Measurements from ENCODE around the gene ST14. TPM values are rescaled to one million over a fixed set of nuclear protein-coding genes. Genes with fewer than 3 reads are reported as not detected.
"Not testable (repeated sequence)": the region's sequence is repeated elsewhere in the genome, so short reads cannot be mapped to it uniquely, and the experiment has no call there.

ST14 gene
- total RNA-seq, 2 donors from 2014 or later: 537 to 604 TPM

DNA sequence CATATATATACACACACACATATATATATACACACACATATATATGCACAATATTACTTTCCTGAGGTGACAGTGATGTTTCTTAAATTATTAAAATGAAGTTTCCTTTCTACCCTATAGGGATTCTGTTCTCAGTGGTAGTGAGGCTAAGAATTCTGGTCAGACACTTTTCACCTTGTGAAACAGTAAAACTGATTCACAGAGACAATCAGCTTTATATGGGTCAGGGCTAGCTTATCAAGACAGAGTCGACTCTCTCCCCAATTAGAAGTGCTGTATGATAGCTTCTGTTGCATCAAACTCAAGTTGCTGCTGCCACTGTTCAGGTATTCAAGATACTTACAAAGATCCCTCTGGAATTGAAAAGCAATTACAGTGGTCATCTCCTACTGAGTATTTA is 86.7 kb downstream of the ST14 start:
- H3K9ac ChIP-seq (ENCODE audit: low read depth in 2 of 2, low read length in 2 of 2): no peak overlapping the region
- H3K4me1 ChIP-seq: no peaks in the 10 kb centered on the region
- no peaks in the 10 kb centered on the region for H3K27me3 ChIP-seq
- TF ChIP-seq, protein P1, sequence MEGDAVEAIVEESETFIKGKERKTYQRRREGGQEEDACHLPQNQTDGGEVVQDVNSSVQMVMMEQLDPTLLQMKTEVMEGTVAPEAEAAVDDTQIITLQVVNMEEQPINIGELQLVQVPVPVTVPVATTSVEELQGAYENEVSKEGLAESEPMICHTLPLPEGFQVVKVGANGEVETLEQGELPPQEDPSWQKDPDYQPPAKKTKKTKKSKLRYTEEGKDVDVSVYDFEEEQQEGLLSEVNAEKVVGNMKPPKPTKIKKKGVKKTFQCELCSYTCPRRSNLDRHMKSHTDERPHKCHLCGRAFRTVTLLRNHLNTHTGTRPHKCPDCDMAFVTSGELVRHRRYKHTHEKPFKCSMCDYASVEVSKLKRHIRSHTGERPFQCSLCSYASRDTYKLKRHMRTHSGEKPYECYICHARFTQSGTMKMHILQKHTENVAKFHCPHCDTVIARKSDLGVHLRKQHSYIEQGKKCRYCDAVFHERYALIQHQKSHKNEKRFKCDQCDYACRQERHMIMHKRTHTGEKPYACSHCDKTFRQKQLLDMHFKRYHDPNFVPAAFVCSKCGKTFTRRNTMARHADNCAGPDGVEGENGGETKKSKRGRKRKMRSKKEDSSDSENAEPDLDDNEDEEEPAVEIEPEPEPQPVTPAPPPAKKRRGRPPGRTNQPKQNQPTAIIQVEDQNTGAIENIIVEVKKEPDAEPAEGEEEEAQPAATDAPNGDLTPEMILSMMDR (IDR thresholded peaks at IDR 0.05): no peak
- intact Hi-C loops (cut with DNase I): no loop called here
- no peak overlapping the region for H3K27ac ChIP-seq
- DNase-seq: no peak
- H3K9me3 ChIP-seq: no peaks in the 10 kb centered on the region
- H3K36me3 ChIP-seq: no peaks in the 10 kb centered on the region
- H3K4me3 ChIP-seq: no peak overlapping the region

DNA sequence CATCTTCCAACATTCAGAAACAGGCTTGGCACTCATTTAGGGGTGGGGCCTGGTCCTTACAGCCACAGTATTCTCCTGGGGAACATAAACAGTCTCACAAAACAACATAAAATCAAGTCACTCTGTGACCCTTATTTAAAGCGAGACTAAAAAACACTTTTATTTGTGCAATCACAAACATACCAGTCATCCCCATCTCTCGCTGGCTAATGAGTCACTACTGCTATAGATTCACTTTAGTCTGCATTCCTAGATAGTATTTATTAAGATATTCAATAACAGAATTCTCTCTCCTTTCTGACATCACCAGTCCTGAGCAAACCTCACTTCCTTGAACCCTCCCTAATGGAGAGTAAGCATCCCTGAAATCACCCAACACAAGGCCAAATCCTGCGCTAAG is 87.2 kb downstream of the ST14 start:
- no peak for DNase-seq
- intact Hi-C loops (cut with DNase I): no loop called here
- no peaks in the 10 kb centered on the region for H3K4me1 ChIP-seq
- no peak overlapping the region for H3K9ac ChIP-seq (ENCODE audit: low read depth in 2 of 2, low read length in 2 of 2)
- no peaks in the 10 kb centered on the region for H3K27me3 ChIP-seq
- no peak overlapping the region for H3K27ac ChIP-seq
- no peaks in the 10 kb centered on the region for H3K9me3 ChIP-seq
- TF ChIP-seq, protein P1 (IDR thresholded peaks at IDR 0.05): no peak
- no peak overlapping the region for H3K4me3 ChIP-seq
- no peaks in the 10 kb centered on the region for H3K36me3 ChIP-seq

DNA sequence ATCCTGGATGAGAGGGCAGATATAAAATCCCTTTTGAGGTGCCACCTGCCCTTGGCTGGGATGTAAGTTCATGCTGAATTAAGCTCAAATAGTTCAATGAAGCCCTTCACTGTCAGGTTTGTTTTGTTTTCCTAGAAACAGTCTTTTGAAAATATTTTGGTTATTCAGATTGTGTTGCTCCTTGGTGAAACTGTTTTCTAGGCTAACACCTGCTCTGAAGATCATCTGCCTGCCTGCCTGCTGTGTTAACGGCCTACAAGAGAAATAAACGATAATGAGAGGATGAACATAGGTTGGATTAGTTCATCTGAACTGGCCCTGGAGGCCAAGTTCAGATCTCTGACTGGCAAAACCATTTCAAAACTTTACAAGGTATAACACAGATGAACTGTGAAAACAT is 87.7 kb downstream of the ST14 start:
- Histone ChIP-seq H3K9me3 (no peaks in the 10 kb centered on the region), H3K4me3 (no peak overlapping the region), H3K9ac (ENCODE audit: low read depth in 2 of 2, low read length in 2 of 2) (no peak overlapping the region), H3K27me3 (no peaks in the 10 kb centered on the region), H3K27ac (no peak overlapping the region), H3K4me1 (no peaks in the 10 kb centered on the region), H3K36me3 (no peaks in the 10 kb centered on the region)
- no peak for DNase-seq
- intact Hi-C loops (cut with DNase I): no loop called here
- TF ChIP-seq, protein P1 (IDR thresholded peaks at IDR 0.05): no peak

DNA sequence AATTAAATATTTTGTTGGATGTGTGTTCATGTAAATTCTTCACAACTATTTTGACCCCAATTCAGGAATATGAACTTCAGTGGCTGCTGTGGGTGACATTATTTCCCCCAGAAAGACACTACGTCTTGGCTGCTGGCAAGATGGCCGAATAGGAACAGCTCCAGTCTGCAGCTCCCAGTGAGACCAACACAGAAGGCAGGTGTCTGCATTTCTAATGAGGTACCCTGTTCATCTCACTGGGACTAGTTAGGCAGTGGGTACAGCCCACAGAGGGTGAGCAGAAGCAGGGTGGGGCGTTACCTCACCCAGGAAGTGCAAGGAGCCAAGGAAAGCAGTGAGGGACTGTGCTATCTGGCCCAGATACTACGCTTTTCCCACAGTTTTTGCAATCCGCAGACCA is 89.8 kb downstream of the ST14 start:
- H3K4me1 ChIP-seq: no peaks in the 10 kb centered on the region
- intact Hi-C loops (cut with DNase I): no loop called here
- TF ChIP-seq, protein P1 (IDR thresholded peaks at IDR 0.05): no peak

DNA sequence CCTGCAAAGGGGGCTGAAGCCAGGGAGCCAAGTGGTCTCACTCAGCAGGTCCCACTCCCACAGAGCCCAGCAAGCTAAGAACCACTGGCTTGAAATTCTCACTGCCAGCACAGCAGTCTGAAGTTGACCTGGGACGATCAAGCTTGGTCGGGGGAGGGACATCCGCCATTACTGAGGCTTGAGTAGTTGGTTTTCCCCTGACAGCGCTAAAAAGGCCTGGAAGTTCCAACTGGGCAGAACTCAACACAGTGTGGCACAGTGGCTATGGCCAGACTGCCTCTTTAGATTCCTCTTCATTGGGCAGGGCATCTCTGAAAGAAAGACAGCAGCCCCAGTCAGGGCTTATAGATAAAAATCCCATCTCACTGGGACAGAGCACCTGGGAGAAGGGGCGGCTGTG is 90.3 kb downstream of the ST14 start:
- H3K27ac ChIP-seq; H3K9me3 ChIP-seq; intact Hi-C loops (cut with DNase I); H3K27me3 ChIP-seq; H3K4me3 ChIP-seq; H3K4me1 ChIP-seq; DNase-seq; H3K36me3 ChIP-seq; H3K9ac ChIP-seq (ENCODE audit: low read depth in 2 of 2, low read length in 2 of 2): not testable (repeated sequence)

More for the DNA sequence above, 89.8 kb downstream of the ST14 start:
- Histone ChIP-seq H3K9me3 (no peaks in the 10 kb centered on the region), H3K4me3 (no peak overlapping the region), H3K36me3 (no peaks in the 10 kb centered on the region), H3K27ac (no peak overlapping the region), H3K27me3 (no peaks in the 10 kb centered on the region), H3K9ac (ENCODE audit: low read depth in 2 of 2, low read length in 2 of 2) (no peak overlapping the region)
- DNase-seq: no peak

DNA sequence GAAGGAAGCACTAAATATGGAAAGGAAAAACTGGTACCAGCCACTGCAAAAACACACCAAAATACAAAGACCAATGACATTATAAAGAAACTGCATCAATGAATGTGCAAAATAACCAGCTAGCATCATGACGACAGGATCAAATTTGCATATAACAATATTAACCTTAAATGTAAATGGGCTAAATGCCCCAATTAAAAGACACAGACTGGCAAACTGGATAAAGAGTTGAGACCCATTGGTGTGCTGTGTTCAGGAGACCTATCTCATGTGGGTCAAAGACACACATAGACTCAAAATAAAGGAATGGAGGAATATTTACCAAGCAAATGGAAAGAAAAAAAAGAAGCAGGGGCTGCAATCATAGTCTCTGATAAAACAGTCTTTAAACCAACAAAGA is 92.2 kb downstream of the ST14 start:
- H3K4me3 ChIP-seq; H3K9ac ChIP-seq (ENCODE audit: low read depth in 2 of 2, low read length in 2 of 2); H3K9me3 ChIP-seq; intact Hi-C loops (cut with DNase I); H3K36me3 ChIP-seq; H3K27me3 ChIP-seq; H3K4me1 ChIP-seq; H3K27ac ChIP-seq; DNase-seq: not testable (repeated sequence)

Other genes with a start within 250 kb of the ST14 start
- 10 to 100 TPM; 11.0 to 18.3 TPM for gene PRDM10, start 156.9 kb upstream of the ST14 start, total RNA-seq
- 100 to 1,000 TPM; 285 to 388 TPM for gene APLP2, start 89.9 kb upstream of the ST14 start, total RNA-seq
- 10 to 100 TPM; 26.1 to 35.5 TPM for gene ZBTB44, start 155.1 kb downstream of the ST14 start, total RNA-seq

All from colonic mucosa (tissue), 4 donors.